DMS114 treated with DMSO at 0.1 percent for 48 hours (cell line): ENCODE results near the gene ADCY6.
A peak's percentile ranks its signal among the peaks of the same experiment; 100 is the strongest.

Experiments used
- DNase-seq: peaks from one replicate; lab custom pipeline; 2025; ENCODE audit not compliant: unreplicated experiment; lab: John Stamatoyannopoulos, UW

The ADCY6 gene

GRCh38 chr12:48816143-48816854 is 27.4 kb upstream of the ADCY6 start:
- no peak for DNase-seq

DNA sequence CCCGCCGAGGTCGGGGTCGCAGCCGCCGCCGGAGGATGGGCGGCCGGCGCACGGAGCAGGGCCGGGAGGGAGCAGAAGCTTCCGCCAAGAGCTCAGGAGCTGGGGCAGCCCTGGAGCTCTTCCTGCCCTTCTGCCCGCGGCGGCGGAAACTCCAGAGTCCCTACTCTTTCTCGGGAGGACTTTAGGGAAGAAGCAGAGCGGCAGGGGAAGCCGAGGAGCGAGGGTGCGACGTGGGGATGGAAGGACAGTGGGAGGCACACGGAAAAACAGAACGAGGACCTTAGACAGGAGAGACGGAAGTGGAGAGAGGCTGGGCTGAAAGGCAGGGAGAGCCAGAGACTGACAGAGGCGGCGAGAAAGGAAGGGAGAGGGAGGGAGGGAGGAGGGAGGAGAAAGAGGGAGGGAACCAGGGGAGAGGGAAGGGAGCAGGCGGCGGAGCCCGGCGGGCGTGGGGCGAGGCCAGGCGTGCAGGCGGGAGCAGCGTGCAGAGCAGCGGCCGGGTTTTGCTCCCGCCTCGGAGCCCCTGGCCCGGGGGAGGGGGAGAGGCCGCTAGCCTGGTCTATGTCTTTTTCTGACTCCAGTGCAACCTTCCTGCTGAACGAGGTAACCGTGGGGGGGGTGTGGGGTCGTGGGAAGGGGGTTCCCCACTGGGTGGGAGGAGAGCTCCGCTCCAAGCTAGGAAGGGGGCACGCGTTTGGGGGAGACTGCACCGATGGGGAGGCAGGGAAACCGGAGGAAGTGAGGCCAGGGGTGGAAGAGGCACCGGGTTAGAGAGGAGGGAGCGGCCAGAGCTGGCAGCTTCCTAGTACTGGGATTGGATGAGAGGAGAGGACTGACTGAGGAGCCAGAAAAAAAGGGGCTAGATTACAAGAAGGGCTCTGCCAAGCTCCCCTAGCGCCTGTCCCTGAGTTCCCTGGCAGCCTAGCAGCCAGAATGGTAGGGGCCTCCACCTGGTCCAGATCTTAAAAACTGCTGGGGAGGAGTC is 26.5 kb upstream of the ADCY6 start:
- peak; percentile 59 for DNase-seq

- peak; percentile 30 for DNase-seq
Measured at GRCh38 chr12:48814262-48815125, 25.6 kb upstream of the ADCY6 start.

DNA sequence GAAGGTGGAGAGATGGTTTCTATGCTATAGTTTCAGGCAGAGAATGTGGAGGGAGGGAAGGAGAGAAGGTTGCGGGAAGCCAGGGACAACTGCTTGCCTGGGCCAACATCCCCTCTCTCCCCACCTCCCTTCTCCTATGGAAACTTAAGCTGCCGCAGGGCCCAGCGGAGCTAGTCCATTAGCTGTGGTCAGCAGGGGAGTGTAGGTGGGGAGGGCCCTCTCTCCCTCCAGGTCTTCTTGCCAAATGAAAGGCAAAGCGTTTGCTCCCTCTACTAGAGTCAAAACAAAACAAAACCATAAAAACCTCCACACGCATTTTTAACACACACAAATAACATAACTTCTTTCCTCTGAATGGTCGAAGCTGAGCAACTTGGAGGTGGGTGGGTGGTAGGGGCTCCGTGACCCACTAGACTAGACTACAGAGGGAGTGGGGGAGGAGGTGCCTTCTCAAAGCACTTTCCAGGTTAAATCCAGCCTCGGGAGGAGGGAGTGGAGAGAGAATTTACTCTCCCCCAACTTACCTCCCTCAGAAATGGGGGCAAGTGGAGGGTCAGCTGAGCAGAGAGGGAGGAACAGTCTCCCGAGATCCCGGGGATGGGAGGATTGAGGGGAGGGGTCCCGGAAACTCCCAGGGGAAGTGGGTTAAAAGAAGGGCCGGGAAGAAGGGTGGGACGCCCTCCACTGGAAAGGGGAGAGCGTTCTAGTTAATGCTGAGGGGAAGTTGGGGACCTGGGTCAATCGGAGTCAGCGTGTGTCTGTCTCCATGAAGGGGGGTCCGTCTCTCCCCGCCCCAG is 24.8 kb upstream of the ADCY6 start:
- no peak for DNase-seq

GRCh38 chr12:48812389-48812788 is 23.5 kb upstream of the ADCY6 start:
- DNase-seq = no peak

DNA sequence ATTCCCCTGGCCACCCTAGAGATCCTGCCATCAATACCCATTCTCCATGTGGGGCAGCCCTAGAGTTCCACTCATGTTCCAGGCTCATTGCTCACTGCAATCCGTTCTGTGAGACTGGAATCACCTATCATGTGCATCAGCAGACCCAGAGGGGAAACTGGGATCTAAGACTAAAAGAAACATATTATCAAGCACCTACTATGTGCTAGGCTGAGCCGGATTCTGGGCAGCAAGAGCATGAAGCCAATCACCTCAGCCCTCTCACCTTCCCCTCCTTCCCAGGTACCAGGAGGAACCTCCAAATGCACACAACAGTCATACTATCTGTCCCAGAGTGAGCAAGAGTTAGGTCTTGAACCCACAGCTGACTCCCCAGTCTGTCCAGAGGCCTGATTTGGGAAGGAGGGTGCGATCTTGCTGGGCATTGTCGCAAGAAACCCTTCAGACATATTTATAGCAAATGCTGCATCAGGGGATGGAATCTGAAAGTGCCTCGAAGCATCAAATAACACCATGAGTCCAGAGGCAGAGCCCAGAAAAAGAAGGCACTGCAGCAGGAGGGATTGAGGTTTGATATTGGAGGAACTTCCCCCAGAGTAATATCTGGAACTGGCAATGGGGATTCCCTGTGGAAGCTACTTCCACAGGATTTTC is 22.7 kb upstream of the ADCY6 start:
- no peak for DNase-seq

DNA sequence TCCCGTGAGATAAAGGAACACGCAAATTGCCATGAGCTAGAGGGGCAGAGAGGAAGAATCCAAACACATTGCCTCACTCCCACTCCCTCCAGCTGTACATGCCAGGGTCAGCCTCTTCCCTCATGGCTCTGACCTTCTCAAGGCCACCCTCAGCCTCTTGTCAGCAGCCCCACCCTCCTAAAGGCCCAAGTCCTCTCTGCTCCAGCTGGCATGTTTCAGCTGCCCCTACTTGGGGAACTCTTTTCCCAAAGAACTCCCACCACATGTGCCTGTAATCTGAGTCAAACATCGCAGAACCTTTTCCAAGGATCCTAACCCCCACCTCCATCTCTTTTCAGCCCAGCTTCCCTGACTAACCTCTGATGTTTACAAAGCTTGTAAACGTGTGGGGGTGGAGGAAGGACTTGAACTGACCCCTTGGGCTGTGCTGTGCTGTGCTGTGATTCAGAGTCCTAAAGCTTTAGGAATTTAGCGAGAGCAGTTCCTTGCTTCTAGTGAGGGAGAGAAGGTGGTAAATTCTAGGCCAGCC is 22.1 kb upstream of the ADCY6 start:
- DNase-seq = no peak

GRCh38 chr12:48807981-48808380 is 19.1 kb upstream of the ADCY6 start:
- DNase-seq = no peak

- no peak for DNase-seq
Measured at GRCh38 chr12:48803675-48804074, 14.8 kb upstream of the ADCY6 start.

DNA sequence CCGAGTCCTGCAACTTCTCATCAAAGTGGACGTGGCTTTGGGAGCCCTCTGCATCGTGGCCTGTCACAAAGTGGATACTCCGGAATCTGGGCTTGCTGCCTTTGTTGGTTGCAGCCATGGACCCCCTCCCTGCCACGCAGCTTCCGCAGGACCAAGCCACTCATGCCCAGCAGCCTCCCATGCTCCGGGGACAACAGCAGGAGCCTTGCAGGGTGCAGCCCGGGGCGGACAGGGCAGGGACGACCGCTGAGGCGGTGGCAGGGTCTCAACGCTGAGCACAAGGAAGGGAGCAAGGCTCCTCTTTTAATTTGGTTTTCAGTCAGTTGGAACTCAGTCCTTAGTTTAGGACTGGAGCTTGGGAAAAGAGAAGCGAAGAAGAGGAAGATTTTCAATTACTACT is 12.1 kb upstream of the ADCY6 start:
- DNase-seq = no peak

DNA sequence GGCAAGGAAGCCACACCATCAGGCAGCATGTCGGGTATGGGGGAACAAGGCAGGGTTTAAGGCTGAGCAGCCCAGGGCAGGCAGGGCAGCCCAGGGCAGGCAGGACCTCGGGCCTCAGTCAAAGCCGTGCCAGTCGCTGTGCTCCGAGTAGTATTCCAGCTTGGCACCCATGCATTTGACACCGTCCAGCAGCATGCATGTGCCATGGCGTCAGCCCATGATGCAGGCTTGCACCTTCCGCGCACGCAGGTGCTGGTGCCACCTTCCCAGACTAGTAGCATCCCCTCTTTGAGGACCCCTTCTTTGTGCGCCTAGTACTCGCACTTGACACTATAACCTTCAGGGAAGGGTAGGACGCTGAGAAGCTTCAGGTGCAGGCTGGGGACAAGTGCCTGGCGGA is 11.6 kb upstream of the ADCY6 start:
- no peak for DNase-seq

- DNase-seq = no peak
Measured at GRCh38 chr12:48796976-48797375, 8.1 kb upstream of the ADCY6 start.

DNA sequence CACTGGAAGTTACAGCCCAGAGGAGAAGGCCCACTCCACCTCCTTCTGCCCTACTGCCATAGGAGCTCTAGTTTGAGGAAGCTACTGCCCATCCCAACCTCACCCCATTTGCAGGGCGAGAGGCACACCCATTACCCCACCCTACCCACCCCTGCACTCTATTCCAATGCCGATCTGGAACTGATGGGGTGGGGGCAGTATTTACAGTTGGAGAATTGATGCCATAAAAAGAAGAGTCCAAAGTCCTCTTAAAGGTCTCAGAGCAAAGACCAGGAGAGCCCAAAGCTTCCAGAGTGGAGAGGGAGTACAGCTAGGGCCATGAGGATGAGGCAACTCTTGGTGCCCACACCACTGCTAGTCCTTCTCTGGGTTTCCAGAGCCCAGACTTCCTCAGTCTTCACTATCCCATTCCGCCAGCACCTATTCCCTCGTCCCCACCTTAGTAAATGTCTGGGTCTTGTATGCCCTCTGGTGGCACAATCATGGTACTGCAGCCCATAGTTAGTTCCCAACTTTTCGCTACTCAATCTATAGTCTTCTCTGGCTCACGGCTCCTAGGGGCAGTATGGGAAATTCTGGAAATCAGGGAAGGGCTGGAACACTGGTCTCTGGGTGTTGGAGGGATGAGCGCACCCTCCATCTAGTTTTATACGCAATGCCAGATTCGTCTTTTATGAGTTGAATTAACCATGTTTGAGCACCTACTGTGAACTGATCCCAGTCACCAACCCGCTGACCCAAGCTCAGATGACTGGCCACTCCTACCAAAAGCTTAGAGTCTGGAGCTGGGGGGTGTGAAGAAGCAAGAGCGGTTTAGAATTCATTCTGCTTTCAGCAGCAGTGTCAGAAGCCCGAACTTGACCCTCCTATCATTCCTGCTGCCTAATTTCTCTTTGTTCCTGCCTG is 6.9 kb upstream of the ADCY6 start:
- DNase-seq = peak; percentile 91

GRCh38 chr12:48794870-48795269 is 6.0 kb upstream of the ADCY6 start:
- DNase-seq = no peak

GRCh38 chr12:48793696-48794095 is 4.8 kb upstream of the ADCY6 start:
- DNase-seq = no peak

- DNase-seq = no peak
Measured at GRCh38 chr12:48789858-48790326, 1.0 kb upstream of the ADCY6 start.

- no peak for DNase-seq
Measured at GRCh38 chr12:48788524-48788853, 400 bp downstream of the ADCY6 start.

DNA sequence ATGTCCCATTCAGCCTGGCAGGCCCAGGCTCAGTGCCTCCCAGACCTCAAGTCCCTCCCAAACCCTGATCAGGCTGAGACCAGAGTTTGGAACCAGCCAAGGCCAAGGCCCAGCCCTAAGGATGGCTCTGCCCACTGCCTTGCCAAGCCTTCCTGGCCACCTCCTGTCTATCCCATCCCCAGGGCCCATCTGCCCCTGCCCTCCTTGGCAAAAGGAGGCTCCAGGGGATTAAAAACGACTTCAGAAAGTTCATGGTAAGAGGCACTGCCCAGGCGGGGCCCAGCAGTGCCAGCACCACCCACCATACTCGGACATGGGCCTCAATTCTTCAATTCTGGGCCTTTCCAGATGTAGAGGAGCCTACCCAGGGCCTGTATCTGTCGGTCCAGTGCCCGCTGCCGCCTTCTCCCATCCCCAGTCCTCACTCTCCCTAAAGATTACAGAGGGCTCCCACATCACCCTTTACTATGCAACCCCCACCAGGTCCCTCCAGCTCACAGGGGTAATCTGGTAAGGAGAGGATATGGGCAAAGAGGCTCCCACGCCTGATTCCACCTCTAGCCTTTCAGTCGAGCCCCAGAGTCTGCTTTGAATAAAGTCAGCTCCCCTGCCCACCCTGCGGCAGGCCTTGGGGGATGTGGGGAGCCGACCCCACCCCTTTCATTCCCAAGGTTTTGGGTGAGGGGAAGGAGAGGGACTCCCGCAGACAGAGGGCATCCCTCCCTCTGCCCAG is 932 bp downstream of the ADCY6 start:
- no peak for DNase-seq
